H1 (cell line): Measurements from ENCODE around the gene MYLK.

ENCODE experiments used
- BCL11A ChIP-seq, 2 experiments: IDR thresholded peaks; one replicate each; pipeline ENCODE4 v1.6.1; 2011; ENCODE audit warnings: low read depth in 2 of 2, low read length in 2 of 2, mild to moderate bottlenecking in 2 of 2
- EGR1 ChIP-seq: IDR thresholded peaks from 2 replicates; pipeline ENCODE4 v1.6.1; 2011; ENCODE audit warnings: low read depth, low read length, borderline replicate concordance
- EZH2 ChIP-seq: fragments of 200-600 bp; sonication (generic); IDR thresholded peaks from 2 replicates; pipeline ENCODE4 v1.7.1; 2012; ENCODE audit warnings: low read depth, mild to moderate bottlenecking, moderate library complexity, low read length, inconsistent platforms; ENCODE audit not compliant: severe bottlenecking
- HDAC2 ChIP-seq, 2 experiments: fragments of 300-600 bp in 1 of 2; sonication (generic) in 1 of 2; IDR thresholded peaks; 2 replicates each; pipeline ENCODE4 v1.6.1; 2011 to 2012; ENCODE audit warnings: low read depth in 2 of 2, low read length in 2 of 2, mild to moderate bottlenecking in 2 of 2, moderate library complexity in 2 of 2, borderline replicate concordance in 1 of 2, inconsistent platforms in 1 of 2
- JUND ChIP-seq: IDR thresholded peaks from 2 replicates; pipeline ENCODE4 v1.6.1; 2011; ENCODE audit warnings: mild to moderate bottlenecking, improper control_type of control experiment, low read length
- MAX ChIP-seq: IDR thresholded peaks from 2 replicates; pipeline ENCODE4 v1.6.1; 2012; ENCODE audit warnings: inconsistent platforms
- NRF1 ChIP-seq: IDR thresholded peaks from 2 replicates; pipeline ENCODE4 v1.6.1; 2011; ENCODE audit warnings: mild to moderate bottlenecking, low read depth, low read length, improper control_type of control experiment
- POLR2A ChIP-seq, 2 experiments: IDR thresholded peaks; 1 replicate in 1 of 2; 2 replicates in 1 of 2; pipeline ENCODE4 v1.6.1; 2011; ENCODE audit warnings: low read depth in 2 of 2, low read length in 2 of 2, mild to moderate bottlenecking in 2 of 2; ENCODE audit errors: control extremely low read depth in 1 of 2
- RBBP5 ChIP-seq: IDR thresholded peaks from 2 replicates; pipeline ENCODE4 v1.7.1; 2012; ENCODE audit warnings: low read depth, mild to moderate bottlenecking, inconsistent platforms, low read length, moderate library complexity, borderline replicate concordance
- TCF12 ChIP-seq: IDR thresholded peaks from 2 replicates; pipeline ENCODE4 v1.6.1; 2011; ENCODE audit warnings: low read depth, mild to moderate bottlenecking, low read length
- TEAD4 ChIP-seq: IDR thresholded peaks from 2 replicates; pipeline ENCODE4 v1.6.1; 2012; ENCODE audit warnings: low read depth, low read length, inconsistent platforms, mixed read lengths
- TF ChIP-seq, protein P1 (sequence below), 3 experiments: IDR thresholded peaks; 1 replicate in 2 of 3; 2 replicates in 1 of 3; pipeline versions ENCODE4 v1.5.1 to v1.6.1; 2011; ENCODE audit warnings: low read length in 3 of 3, mild to moderate bottlenecking in 3 of 3, inconsistent platforms in 2 of 3, low read depth in 1 of 3, moderate library complexity in 1 of 3; ENCODE audit not compliant: insufficient read depth in 1 of 3; ENCODE audit errors: control extremely low read depth in 1 of 3

DNA sequence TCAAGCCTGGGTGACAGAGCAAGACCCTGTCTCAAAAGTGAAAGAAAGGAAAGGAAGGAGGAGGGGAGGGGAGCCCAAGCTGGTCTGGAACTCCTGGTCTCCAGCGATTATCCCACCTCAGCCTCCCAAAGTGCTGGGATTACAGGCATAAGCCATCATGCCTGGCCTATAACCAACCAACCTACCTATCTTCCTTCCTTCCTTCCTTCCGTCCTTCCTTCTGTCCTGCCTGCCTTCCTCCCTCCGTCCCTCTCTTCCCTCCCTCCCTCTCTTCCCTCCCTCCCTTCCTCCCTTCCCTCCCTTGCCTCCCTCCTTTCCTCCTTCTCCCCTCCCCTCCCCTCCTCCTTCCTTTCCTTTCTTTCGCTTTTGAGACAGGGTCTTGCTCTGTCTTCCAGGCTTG lies 242.6 kb downstream of the MYLK start:
- TF ChIP-seq NRF1 (no peak), TEAD4 (no peak), RBBP5 (no peak), EGR1 (no peak), POLR2A (IDR thresholded peaks at IDR 0.05; ENCODE audit: control extremely low read depth in 1 of 2, low read depth in 2 of 2, low read length in 2 of 2) (no peak), JUND (no peak), BCL11A (IDR thresholded peaks at IDR 0.05; ENCODE audit: low read depth in 2 of 2, low read length in 2 of 2) (no peak), TCF12 (no peak), EZH2 (no peak), HDAC2 (IDR thresholded peaks at IDR 0.05; ENCODE audit: borderline replicate concordance in 1 of 2, low read depth in 2 of 2, low read length in 2 of 2) (no peak), MAX (no peak)
- TF ChIP-seq, protein P1, sequence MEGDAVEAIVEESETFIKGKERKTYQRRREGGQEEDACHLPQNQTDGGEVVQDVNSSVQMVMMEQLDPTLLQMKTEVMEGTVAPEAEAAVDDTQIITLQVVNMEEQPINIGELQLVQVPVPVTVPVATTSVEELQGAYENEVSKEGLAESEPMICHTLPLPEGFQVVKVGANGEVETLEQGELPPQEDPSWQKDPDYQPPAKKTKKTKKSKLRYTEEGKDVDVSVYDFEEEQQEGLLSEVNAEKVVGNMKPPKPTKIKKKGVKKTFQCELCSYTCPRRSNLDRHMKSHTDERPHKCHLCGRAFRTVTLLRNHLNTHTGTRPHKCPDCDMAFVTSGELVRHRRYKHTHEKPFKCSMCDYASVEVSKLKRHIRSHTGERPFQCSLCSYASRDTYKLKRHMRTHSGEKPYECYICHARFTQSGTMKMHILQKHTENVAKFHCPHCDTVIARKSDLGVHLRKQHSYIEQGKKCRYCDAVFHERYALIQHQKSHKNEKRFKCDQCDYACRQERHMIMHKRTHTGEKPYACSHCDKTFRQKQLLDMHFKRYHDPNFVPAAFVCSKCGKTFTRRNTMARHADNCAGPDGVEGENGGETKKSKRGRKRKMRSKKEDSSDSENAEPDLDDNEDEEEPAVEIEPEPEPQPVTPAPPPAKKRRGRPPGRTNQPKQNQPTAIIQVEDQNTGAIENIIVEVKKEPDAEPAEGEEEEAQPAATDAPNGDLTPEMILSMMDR (IDR thresholded peaks at IDR 0.05; ENCODE audit: control extremely low read depth in 1 of 3, insufficient read depth in 1 of 3, low read depth in 1 of 3, low read length in 3 of 3) = no peak
